ENCODE data around the gene SYTL3. TPM values are rescaled to one million over a fixed set of nuclear protein-coding genes. Genes with fewer than 3 reads are reported as not detected.

Gene SYTL3
- total and polyA plus RNA-seq, 7 donors, result 1.6 to 6.9 (median 3.3) TPM

GRCh38 chr6:158686311-158686710, 36.5 kb downstream of the SYTL3 start:
- DNase-seq, result no peak
- Histone ChIP-seq H3K27me3 (no peaks in the 10 kb centered on the region), H3K27ac (no peak overlapping the region), H3K4me3 (no peak overlapping the region), H3K4me1 (peaks cover 0 to 18% (median 12%) of the 10 kb centered on the region in 4 donors), H3K9me3 (no peaks in the 10 kb centered on the region), H3K36me3 (no peaks in the 10 kb centered on the region)
- WGBS, 2 donors, result 25 to 45% methylated on average over 4 of the region's 4 CpGs
- TF ChIP-seq CTCF (IDR thresholded peaks at IDR 0.05), result no peak
- no peak for TF ChIP-seq POLR2A (IDR thresholded peaks at IDR 0.05)
- TF ChIP-seq EP300 (IDR thresholded peaks at IDR 0.05), result no peak
- no peak for TF ChIP-seq POLR2AphosphoS5 (IDR thresholded peaks at IDR 0.05)
- intact Hi-C loops (cut with DNase I), result loop anchor here (5.0 kb wide), 1 partner anchor 464 kb away; no protein-coding TSS in a partner anchor

GRCh38 chr6:158686791-158687381, 37.0 kb downstream of the SYTL3 start:
- TF ChIP-seq POLR2A (IDR thresholded peaks at IDR 0.05), result no peak
- TF ChIP-seq POLR2AphosphoS5 (IDR thresholded peaks at IDR 0.05), result no peak
- TF ChIP-seq CTCF (IDR thresholded peaks at IDR 0.05), result no peak
- no peak for TF ChIP-seq EP300 (IDR thresholded peaks at IDR 0.05)
- Histone ChIP-seq H3K27me3 (no peaks in the 10 kb centered on the region), H3K9me3 (no peaks in the 10 kb centered on the region), H3K4me1 (peaks cover 0 to 22% (median 12%) of the 10 kb centered on the region in 4 donors), H3K36me3 (no peaks in the 10 kb centered on the region), H3K4me3 (no peak overlapping the region), H3K27ac (peak overlapping the region in 1 of 4 donors; percentile 19)
- DNase-seq, result no peak
- WGBS, 2 donors, result 56 to 77% methylated on average over 7 of the region's 7 CpGs
- intact Hi-C loops (cut with DNase I), result loop anchor here (5.0 kb wide), 1 partner anchor 465 kb away; no protein-coding TSS in a partner anchor

GRCh38 chr6:158687506-158687905, 37.7 kb downstream of the SYTL3 start:
- Histone ChIP-seq H3K4me1 (peaks cover 0 to 22% (median 12%) of the 10 kb centered on the region in 4 donors), H3K4me3 (no peak overlapping the region), H3K9me3 (no peaks in the 10 kb centered on the region), H3K27ac (peak overlapping the region in 1 of 4 donors; percentile 19), H3K27me3 (no peaks in the 10 kb centered on the region), H3K36me3 (no peaks in the 10 kb centered on the region)
- WGBS, 2 donors, result 82 to 85% methylated on average over 4 of the region's 4 CpGs
- intact Hi-C loops (cut with DNase I), result loop anchor here (5.0 kb wide), 1 partner anchor 465 kb away; no protein-coding TSS in a partner anchor
- DNase-seq, result no peak
- no peak for TF ChIP-seq POLR2A (IDR thresholded peaks at IDR 0.05)
- no peak for TF ChIP-seq POLR2AphosphoS5 (IDR thresholded peaks at IDR 0.05)

GRCh38 chr6:158688860-158689259, 39.0 kb downstream of the SYTL3 start:
- 46 to 52% methylated on average over 1 of the region's 1 CpG for WGBS, 2 donors

GRCh38 chr6:158694913-158695312, 45.1 kb downstream of the SYTL3 start:
- H3K27me3 ChIP-seq, result no peaks in the 10 kb centered on the region
- H3K27ac ChIP-seq, result no peak overlapping the region
- DNase-seq, result peak; percentile 1
- TF ChIP-seq CTCF (IDR thresholded peaks at IDR 0.05) (no peak), POLR2A (IDR thresholded peaks at IDR 0.05) (no peak), POLR2AphosphoS5 (IDR thresholded peaks at IDR 0.05) (no peak), EP300 (IDR thresholded peaks at IDR 0.05) (no peak)
- H3K4me3 ChIP-seq, result no peak overlapping the region
- H3K36me3 ChIP-seq, result no peaks in the 10 kb centered on the region
- H3K9me3 ChIP-seq, result no peaks in the 10 kb centered on the region
- WGBS, 2 donors, result 92 to 94% methylated on average over 3 of the region's 3 CpGs
- H3K4me1 ChIP-seq, result peaks cover 0 to 14% (median 4%) of the 10 kb centered on the region in 4 donors
- intact Hi-C loops (cut with DNase I), result loop anchor here (5.0 kb wide), 3 partner anchors 38 to 133 kb away; partner anchors contain the start of genes DYNLT1 and TMEM181

More at GRCh38 chr6:158688860-158689259, 39.0 kb downstream of the SYTL3 start:
- H3K9me3 ChIP-seq, result no peaks in the 10 kb centered on the region
- H3K27ac ChIP-seq, result no peak overlapping the region
- no peaks in the 10 kb centered on the region for H3K36me3 ChIP-seq
- H3K4me1 ChIP-seq, result peaks cover 0 to 22% (median 12%) of the 10 kb centered on the region in 4 donors
- H3K4me3 ChIP-seq, result no peak overlapping the region
- no peaks in the 10 kb centered on the region for H3K27me3 ChIP-seq
- intact Hi-C loops (cut with DNase I), result loop anchor here (5.0 kb wide), 1 partner anchor 467 kb away; no protein-coding TSS in a partner anchor
- no peak for TF ChIP-seq POLR2A (IDR thresholded peaks at IDR 0.05)
- no peak for DNase-seq
